GM06990 (cell line): ENCODE results near the gene TCN2.

Source experiments
- DNase-seq: peaks from one replicate; pipeline ENCODE4 v3.0.0-alpha.2; 2011; ENCODE audit not compliant: insufficient read length; ENCODE audit errors: extremely low read depth
- H3K27me3 ChIP-seq: replicated peaks from 2 replicates; pipeline ENCODE4 v1.6.0; 2011; ENCODE audit warnings: low read length; ENCODE audit not compliant: control insufficient read depth, insufficient read depth
- H3K36me3 ChIP-seq: 2 replicates; pipeline ENCODE4 v1.5.1; 2011; ENCODE audit warnings: low read length; ENCODE audit not compliant: control insufficient read depth, insufficient read depth
- H3K4me3 ChIP-seq: replicated peaks from 2 replicates; pipeline ENCODE4 v1.5.1; 2011; ENCODE audit warnings: low read depth, mild to moderate bottlenecking, control low read depth, low read length
- TF ChIP-seq, protein P1 (sequence below): IDR thresholded peaks from 2 replicates; pipeline ENCODE4 v1.5.1; 2011; ENCODE audit warnings: low read length, control low read depth, mild to moderate bottlenecking, inconsistent platforms; ENCODE audit not compliant: insufficient read depth, poor library complexity, severe bottlenecking

TCN2 gene

DNA sequence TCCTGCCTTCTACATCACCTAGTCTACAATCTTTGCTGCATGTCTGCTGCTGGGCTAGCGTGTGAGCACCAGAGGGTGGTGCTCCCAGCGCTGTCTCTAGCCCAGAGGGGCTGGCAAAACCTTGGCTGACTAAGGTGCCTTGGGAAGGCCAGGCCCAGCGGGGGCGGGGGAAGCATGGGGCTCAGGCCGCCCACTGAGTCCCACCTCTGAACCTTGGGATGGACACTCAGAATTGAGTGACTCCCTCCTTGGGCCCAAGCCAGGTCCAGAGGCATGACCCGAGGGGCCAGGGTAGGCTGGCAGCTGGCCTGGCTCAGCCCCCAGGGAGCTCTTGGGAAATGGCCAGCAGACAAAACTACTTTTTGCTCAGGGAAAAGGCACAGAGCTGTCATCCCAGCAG, 24.9 kb upstream of the TCN2 start:
- TF ChIP-seq, protein P1, sequence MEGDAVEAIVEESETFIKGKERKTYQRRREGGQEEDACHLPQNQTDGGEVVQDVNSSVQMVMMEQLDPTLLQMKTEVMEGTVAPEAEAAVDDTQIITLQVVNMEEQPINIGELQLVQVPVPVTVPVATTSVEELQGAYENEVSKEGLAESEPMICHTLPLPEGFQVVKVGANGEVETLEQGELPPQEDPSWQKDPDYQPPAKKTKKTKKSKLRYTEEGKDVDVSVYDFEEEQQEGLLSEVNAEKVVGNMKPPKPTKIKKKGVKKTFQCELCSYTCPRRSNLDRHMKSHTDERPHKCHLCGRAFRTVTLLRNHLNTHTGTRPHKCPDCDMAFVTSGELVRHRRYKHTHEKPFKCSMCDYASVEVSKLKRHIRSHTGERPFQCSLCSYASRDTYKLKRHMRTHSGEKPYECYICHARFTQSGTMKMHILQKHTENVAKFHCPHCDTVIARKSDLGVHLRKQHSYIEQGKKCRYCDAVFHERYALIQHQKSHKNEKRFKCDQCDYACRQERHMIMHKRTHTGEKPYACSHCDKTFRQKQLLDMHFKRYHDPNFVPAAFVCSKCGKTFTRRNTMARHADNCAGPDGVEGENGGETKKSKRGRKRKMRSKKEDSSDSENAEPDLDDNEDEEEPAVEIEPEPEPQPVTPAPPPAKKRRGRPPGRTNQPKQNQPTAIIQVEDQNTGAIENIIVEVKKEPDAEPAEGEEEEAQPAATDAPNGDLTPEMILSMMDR, result no peak
- DNase-seq, result no peak
- Histone ChIP-seq H3K27me3 (no peaks in the 10 kb centered on the region), H3K4me3 (no peak overlapping the region), H3K36me3 (peaks cover 73% of the 10 kb centered on the region)

DNA sequence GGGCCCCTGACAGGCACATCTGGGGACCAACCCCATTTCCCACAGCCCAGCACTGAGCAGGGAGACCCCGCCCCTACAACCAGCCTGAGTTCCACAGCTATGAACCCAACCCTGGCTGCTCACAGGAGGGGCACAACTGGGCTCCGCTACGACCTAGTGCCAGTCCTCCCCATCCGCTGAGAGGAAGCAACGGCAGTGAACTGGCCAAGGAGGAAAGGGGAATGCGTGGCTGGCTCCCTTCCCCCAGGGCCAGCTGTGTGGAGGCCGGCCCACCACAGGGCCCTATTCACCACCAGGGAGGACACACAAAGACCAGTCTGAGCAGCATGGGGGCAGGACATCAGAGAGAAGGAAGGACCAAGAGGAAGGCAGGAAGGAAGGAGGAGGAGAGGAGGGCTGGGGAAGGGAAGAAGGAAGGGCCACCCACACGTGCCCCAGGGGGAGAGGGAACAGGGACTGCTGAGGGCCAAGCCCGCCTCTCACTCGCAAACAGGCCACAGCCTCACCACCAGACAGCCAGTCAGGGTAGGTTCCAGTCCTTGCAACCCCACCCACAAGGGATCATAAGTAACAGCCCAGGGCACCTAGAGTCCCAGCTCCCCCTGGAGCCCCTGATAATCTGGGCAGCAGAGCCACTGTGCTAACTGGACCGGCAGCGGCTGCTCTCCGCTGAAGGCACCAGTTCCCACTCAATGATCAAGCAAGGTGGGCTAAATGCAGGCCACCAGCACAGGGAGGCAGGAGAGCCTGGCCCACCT, 24.0 kb upstream of the TCN2 start:
- TF ChIP-seq, protein P1, result no peak
- no peak for DNase-seq
- H3K36me3 ChIP-seq, result peaks cover 78% of the 10 kb centered on the region
- no peaks in the 10 kb centered on the region for H3K27me3 ChIP-seq
- no peak overlapping the region for H3K4me3 ChIP-seq

DNA sequence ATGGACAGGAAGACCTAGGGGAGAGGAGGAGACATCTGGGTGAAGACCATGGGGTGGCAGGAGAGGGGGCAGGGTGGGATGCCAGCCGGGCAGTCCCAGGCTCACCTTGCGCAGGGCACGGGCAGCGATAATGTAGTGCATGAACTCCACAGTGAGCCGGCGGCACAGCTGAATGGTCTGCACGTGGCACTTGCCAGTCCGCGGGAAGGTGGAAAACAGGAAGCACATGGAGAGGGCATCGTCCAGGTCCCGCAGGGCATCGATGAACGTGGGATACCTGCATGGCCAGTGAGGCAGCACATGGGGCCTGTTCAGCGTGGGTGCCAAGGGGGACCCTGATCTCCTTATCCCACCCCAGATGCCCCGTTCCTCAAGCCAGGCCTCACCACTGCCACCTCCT, 22.5 kb upstream of the TCN2 start:
- H3K4me3 ChIP-seq, result no peak overlapping the region
- no peak for DNase-seq
- H3K36me3 ChIP-seq, result peaks cover 76% of the 10 kb centered on the region
- TF ChIP-seq, protein P1, result no peak
- no peaks in the 10 kb centered on the region for H3K27me3 ChIP-seq

DNA sequence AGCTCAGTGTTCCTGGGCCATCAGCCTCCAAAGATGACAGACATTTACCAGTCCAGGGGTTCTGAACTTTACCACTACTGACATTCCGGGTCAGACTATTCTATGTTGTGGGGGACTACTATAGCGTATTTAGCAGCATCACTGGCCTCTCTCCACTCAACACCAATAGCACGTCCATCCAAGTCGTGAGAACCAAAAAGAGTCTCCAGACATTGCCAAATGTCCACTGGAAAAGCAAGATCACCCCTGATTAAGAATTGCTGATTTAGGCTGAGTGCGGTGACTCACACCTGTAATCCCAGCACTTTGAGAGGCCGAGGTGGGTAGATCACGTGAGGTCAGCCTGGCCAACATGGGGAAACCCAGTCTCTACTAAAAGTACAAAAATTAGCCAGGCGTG, 20.6 kb upstream of the TCN2 start:
- H3K36me3 ChIP-seq, result peaks cover 58% of the 10 kb centered on the region
- DNase-seq, result no peak
- no peak overlapping the region for H3K4me3 ChIP-seq
- H3K27me3 ChIP-seq, result no peaks in the 10 kb centered on the region
- TF ChIP-seq, protein P1, result no peak

DNA sequence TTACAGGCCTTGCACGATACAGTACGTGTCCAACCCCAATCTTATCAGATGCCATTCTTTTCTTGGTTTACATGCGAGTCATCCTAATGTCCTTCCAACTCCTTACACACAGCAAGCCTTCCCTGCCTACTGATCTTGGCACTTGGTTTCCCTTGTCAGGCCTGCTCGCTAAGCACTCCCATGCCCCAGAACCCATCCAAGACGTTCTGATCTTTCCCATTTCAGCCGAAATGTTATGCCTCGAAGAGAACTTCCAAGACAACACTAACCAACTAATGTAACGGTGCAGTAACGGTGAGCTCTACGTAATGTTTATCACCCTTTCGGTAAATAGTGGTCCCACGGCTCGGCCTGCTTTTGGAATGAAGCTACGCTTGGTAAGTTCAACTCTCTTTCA, 15.8 kb upstream of the TCN2 start:
- Histone ChIP-seq H3K4me3 (peak overlapping the region; percentile 95), H3K36me3 (peaks cover 23% of the 10 kb centered on the region), H3K27me3 (no peaks in the 10 kb centered on the region)
- TF ChIP-seq, protein P1, result no peak
- no peak for DNase-seq
